Measurements from ENCODE around the gene POLN. TPM values are rescaled to one million over a fixed set of nuclear protein-coding genes. Genes with fewer than 3 reads are reported as not detected.
A peak's percentile ranks its signal among the peaks of the same experiment; 100 is the strongest.
"Not testable (repeated sequence)": the region's sequence is repeated elsewhere in the genome, so short reads cannot be mapped to it uniquely, and the experiment has no call there.

Gene POLN
- polyA plus RNA-seq, 1 experiment, result 1.5 TPM

DNA sequence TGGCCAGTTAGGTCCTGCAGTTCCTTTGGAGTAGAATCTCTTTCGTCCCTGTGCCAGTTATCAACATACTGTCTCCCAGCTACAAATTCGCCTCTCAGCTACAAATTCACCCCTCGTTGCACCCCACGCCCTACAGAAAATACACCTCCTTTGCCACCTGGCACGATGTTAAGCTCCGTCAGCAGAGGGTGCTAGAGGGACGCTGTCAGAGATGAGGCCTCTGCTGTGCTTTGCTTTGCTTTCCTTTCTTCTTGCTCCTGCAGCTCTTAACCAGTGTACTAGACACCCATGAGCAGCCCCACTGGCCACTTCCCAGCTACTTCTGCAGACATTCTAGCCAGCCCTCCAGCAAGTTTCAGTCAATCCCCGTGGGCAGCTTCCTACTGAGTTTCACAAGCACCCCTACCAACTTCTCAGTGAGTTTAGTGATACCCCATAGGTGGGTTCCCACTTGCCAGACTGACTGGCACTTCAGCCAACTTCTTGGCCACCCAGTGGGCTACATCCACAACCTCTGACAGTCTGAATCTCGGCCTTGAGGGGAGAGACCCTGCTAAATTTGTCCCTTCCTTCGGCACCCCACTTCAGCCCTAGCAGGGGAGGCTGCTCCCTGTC is 21.8 kb downstream of the POLN start:
- Histone ChIP-seq H3K36me3 (ENCODE audit: control insufficient read depth, insufficient read depth, low read length) (no peaks in the 10 kb centered on the region), H3K27me3 (ENCODE audit: control insufficient read depth, insufficient read depth, low read length) (peaks cover 2% of the 10 kb centered on the region), H3K4me3 (ENCODE audit: low read depth, low read length) (no peak overlapping the region)
- TF ChIP-seq, protein P1, sequence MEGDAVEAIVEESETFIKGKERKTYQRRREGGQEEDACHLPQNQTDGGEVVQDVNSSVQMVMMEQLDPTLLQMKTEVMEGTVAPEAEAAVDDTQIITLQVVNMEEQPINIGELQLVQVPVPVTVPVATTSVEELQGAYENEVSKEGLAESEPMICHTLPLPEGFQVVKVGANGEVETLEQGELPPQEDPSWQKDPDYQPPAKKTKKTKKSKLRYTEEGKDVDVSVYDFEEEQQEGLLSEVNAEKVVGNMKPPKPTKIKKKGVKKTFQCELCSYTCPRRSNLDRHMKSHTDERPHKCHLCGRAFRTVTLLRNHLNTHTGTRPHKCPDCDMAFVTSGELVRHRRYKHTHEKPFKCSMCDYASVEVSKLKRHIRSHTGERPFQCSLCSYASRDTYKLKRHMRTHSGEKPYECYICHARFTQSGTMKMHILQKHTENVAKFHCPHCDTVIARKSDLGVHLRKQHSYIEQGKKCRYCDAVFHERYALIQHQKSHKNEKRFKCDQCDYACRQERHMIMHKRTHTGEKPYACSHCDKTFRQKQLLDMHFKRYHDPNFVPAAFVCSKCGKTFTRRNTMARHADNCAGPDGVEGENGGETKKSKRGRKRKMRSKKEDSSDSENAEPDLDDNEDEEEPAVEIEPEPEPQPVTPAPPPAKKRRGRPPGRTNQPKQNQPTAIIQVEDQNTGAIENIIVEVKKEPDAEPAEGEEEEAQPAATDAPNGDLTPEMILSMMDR (IDR thresholded peaks at IDR 0.05; ENCODE audit: insufficient read depth, low read depth, low read length), result peak; percentile 94
- DNase-seq (ENCODE audit: low read depth), result no peak
- ChIA-PET POLR2A (interaction anchor here (0.7 kb wide), 1 partner anchor 11 kb away, joined by 12 read pairs; no protein-coding TSS in a partner anchor), CTCF (interaction anchor here (0.7 to 3.7 kb wide), 39 partner anchors 9 to 494 kb away, joined by 3 to 42 read pairs (median 4); partner anchors contain the start of genes HAUS3, MXD4, POLN and RNF4)

DNA sequence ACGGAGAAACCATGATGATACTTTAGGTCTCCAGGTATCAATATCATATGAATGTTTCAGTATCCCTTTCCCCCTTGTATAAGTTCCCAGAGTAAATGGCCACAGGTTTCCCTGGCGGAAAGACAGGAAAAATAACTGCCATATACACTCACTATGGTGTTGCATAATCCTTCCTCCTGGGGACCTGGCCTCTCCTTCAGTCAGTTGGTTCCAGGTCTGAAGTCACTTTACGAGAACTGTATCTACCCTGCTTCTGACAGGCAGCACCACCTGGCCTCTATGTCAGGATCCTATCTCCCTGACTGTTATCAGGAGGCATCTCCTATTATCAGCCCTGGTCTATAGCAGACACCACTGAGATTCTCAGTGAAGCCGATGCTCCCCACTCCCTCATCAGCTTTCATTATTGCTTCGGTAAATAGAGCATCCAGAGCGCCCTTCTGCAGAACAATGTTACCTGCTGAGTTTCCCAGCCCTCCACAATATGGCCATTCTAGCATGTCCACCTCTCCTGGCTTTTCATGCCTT is 22.6 kb downstream of the POLN start:
- POLR2A ChIA-PET, result no interaction called here
- CTCF ChIA-PET, result interaction anchor here (0.7 to 3.7 kb wide), 32 partner anchors 9 to 495 kb away, joined by 3 to 42 read pairs (median 4); partner anchors contain the start of genes HAUS3, POLN and RNF4
- no peak overlapping the region for H3K4me3 ChIP-seq (ENCODE audit: low read depth, low read length)
- H3K27me3 ChIP-seq (ENCODE audit: control insufficient read depth, insufficient read depth, low read length), result peaks cover 2% of the 10 kb centered on the region
- no peak for DNase-seq (ENCODE audit: low read depth)
- H3K36me3 ChIP-seq (ENCODE audit: control insufficient read depth, insufficient read depth, low read length), result no peaks in the 10 kb centered on the region
- TF ChIP-seq, protein P1 (IDR thresholded peaks at IDR 0.05; ENCODE audit: insufficient read depth, low read depth, low read length), result no peak

DNA sequence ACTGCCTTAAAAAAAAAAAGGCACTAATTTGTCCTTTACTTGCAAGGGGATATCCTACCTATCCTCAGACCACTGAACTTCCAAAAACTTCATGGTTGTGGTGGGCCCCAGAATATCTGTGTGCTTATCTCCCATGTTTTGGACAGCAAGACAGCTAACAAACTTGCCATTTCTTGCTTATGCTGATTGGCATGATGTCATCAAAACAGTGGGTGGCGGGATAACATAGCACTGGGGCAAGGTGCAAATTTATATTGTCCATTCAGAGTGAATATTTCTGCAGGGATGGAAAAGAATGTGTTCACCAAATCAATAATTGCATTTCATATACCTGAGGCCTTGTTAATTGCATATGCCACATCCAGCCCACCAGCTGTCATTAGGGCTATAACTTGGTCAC is 23.5 kb downstream of the POLN start:
- TF ChIP-seq, protein P1 (IDR thresholded peaks at IDR 0.05; ENCODE audit: insufficient read depth, low read depth, low read length), result no peak
- H3K4me3 ChIP-seq (ENCODE audit: low read depth, low read length), result no peak overlapping the region
- H3K36me3 ChIP-seq (ENCODE audit: control insufficient read depth, insufficient read depth, low read length), result no peaks in the 10 kb centered on the region
- H3K27me3 ChIP-seq (ENCODE audit: control insufficient read depth, insufficient read depth, low read length), result peaks cover 2% of the 10 kb centered on the region
- ChIA-PET CTCF (interaction anchor here (1.5 to 3.7 kb wide), 6 partner anchors 18 to 247 kb away, joined by 3 to 42 read pairs (median 10); no protein-coding TSS in a partner anchor), POLR2A (no interaction called here)
- DNase-seq (ENCODE audit: low read depth), result no peak

DNA sequence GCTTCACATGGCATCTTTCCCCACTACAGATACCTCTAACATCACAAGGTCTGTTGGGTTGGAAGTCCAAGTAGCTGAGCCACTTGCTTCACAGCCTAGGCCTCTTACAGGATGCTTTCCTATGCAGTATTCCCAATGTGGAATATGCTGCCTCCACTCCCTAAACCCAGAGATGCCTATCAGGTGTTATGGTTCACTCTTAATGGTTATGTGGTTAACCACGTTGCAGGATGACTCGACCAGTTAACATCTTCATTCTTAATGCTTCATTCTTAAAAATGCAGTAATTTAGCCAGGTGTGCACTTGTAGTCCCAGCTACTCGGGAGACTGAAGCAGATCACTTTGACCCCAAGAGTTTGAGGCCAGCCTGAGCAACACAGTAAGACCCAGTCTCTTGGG is 24.2 kb downstream of the POLN start:
- Histone ChIP-seq H3K27me3 (ENCODE audit: control insufficient read depth, insufficient read depth, low read length) (peaks cover 2% of the 10 kb centered on the region), H3K36me3 (ENCODE audit: control insufficient read depth, insufficient read depth, low read length) (no peaks in the 10 kb centered on the region), H3K4me3 (ENCODE audit: low read depth, low read length) (no peak overlapping the region)
- TF ChIP-seq, protein P1 (IDR thresholded peaks at IDR 0.05; ENCODE audit: insufficient read depth, low read depth, low read length), result no peak
- DNase-seq (ENCODE audit: low read depth), result no peak
- ChIA-PET CTCF (interaction anchor here (1.2 to 2.3 kb wide), 5 partner anchors 20 to 245 kb away, joined by 3 to 11 read pairs (median 3); no protein-coding TSS in a partner anchor), POLR2A (no interaction called here)

DNA sequence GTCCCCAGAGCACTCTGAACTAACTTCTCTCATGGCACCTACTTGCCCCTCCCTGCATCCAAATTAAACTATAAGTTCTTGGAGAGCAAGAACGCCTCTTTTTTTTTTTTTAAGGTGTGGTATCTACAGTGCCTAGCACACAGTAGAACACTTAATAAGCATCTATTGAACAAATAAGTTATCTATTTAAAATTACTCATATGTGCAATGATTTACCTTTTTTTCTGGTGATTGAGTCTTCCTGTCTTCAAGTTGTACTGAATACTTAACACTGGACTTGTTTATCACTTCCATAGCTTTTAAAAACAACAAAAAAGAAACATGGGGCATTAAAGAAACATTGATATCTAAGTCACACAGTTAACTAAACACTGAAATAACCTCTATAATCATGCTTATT is 29.1 kb downstream of the POLN start:
- no peak overlapping the region for H3K4me3 ChIP-seq (ENCODE audit: low read depth, low read length)
- no peaks in the 10 kb centered on the region for H3K36me3 ChIP-seq (ENCODE audit: control insufficient read depth, insufficient read depth, low read length)
- ChIA-PET POLR2A (no interaction called here), CTCF (interaction anchor here (0.6 kb wide), 1 partner anchor 425 kb away, joined by 3 read pairs; no protein-coding TSS in a partner anchor)
- peaks cover 2% of the 10 kb centered on the region for H3K27me3 ChIP-seq (ENCODE audit: control insufficient read depth, insufficient read depth, low read length)
- TF ChIP-seq, protein P1 (IDR thresholded peaks at IDR 0.05; ENCODE audit: insufficient read depth, low read depth, low read length), result no peak
- DNase-seq (ENCODE audit: low read depth), result no peak

DNA sequence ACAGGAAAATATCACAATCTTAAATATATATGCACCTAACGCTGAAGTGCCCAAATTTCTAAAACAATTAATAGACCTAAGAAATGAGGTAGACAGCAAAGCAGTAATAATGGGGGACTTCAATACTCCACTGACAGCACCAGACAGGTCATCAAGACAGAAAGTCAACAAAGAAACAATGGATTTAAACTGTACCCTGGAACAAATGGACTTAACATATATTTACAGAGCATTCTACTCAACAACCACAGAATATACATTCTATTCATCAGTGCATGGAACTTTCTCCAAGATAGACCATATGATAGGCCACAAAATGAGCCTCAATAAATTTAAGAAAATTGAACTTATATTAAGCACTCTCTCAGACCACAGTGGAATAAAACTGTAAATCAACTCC is 39.1 kb downstream of the POLN start:
- H3K27me3 ChIP-seq (ENCODE audit: control insufficient read depth, insufficient read depth, low read length); POLR2A ChIA-PET; H3K36me3 ChIP-seq (ENCODE audit: control insufficient read depth, insufficient read depth, low read length); H3K4me3 ChIP-seq (ENCODE audit: low read depth, low read length); CTCF ChIA-PET; DNase-seq (ENCODE audit: low read depth): not testable (repeated sequence)

Data from BJ (cell line).